ENCODE data around the gene TDO2. TPM values are rescaled to one million over a fixed set of nuclear protein-coding genes. Genes with fewer than 3 reads are reported as not detected.

The TDO2 gene
- total RNA-seq, result 10 to 100 TPM in 1 of 2 donors, 1 to 10 TPM in 1; 7.4 to 13.4 TPM
- 10 to 100 TPM; 28.5 to 52.4 (median 33.3) TPM for polyA plus RNA-seq (ENCODE audit: insufficient read length in 6 of 6)
- long read RNA-seq, donor 1, transcript TDO2-208 (12 exons, 1,701 nt), result major isoform, 14 of 42 reads
- long read RNA-seq, donor 1, partial matches to known transcripts, result 27 of 42 reads
- long read RNA-seq, donor 1, other reads (novel, unspliced or antisense), result 0 of 42 reads
- long read RNA-seq, donor 2, partial matches to known transcripts, result 0 of 5 reads
- long read RNA-seq, donor 2, other reads (novel, unspliced or antisense), result 0 of 5 reads
- long read RNA-seq, donor 3, transcript TDO2-208 (12 exons, 1,701 nt), result major isoform, 6 of 50 reads
- long read RNA-seq, donor 3, partial matches to known transcripts, result 43 of 50 reads
- long read RNA-seq, donor 3, other reads (novel, unspliced or antisense), result 0 of 50 reads
- long read RNA-seq, donor 4, transcript TDO2-208 (12 exons, 1,701 nt), result major isoform, 5 of 7 reads
- long read RNA-seq, donor 4, partial matches to known transcripts, result 2 of 7 reads
- long read RNA-seq, donor 4, other reads (novel, unspliced or antisense), result 0 of 7 reads
- long read RNA-seq, donor 5, transcript TDO2-208 (12 exons, 1,701 nt), result major isoform, 9 of 25 reads
- long read RNA-seq, donor 5, partial matches to known transcripts, result 15 of 25 reads
- long read RNA-seq, donor 5, other reads (novel, unspliced or antisense), result 0 of 25 reads
- long read RNA-seq, donor 6, transcript TDO2-208 (12 exons, 1,701 nt), result major isoform, 6 of 20 reads
- long read RNA-seq, donor 6, partial matches to known transcripts, result 11 of 20 reads
- long read RNA-seq, donor 6, other reads (novel, unspliced or antisense), result 0 of 20 reads
- long read RNA-seq, donor 7, transcript TDO2-208 (12 exons, 1,701 nt), result major isoform, 5 of 13 reads
- long read RNA-seq, donor 7, partial matches to known transcripts, result 8 of 13 reads
- long read RNA-seq, donor 7, other reads (novel, unspliced or antisense), result 0 of 13 reads
- long read RNA-seq, donor 8, transcript TDO2-208 (12 exons, 1,701 nt), result major isoform, 9 of 14 reads
- long read RNA-seq, donor 8, partial matches to known transcripts, result 5 of 14 reads
- long read RNA-seq, donor 8, other reads (novel, unspliced or antisense), result 0 of 14 reads
- long read RNA-seq, donor 9, partial matches to known transcripts, result 0 of 1 reads
- long read RNA-seq, donor 9, other reads (novel, unspliced or antisense), result 0 of 1 reads
- long read RNA-seq, donor 10, partial matches to known transcripts, result 0 of 1 reads
- long read RNA-seq, donor 10, other reads (novel, unspliced or antisense), result 0 of 1 reads
- long read RNA-seq, donor 11, result 0 reads
- long read RNA-seq, donor 12, transcript TDO2-208 (12 exons, 1,701 nt), result major isoform, 5 of 15 reads
- long read RNA-seq, donor 12, partial matches to known transcripts, result 10 of 15 reads
- long read RNA-seq, donor 12, other reads (novel, unspliced or antisense), result 0 of 15 reads

GRCh38 chr4:155903453-155903852 is at the start of gene TDO2:
TSS of gene TDO2 (plus strand) at chr4:155903696. CDS start at chr4:155903759, 63 bp downstream.
- Histone ChIP-seq H3K27me3 (no peaks in the 10 kb centered on the region), H3K4me1 (no peaks in the 10 kb centered on the region), H3K9me3 (no peaks in the 10 kb centered on the region), H3K4me3 (peak within 1 kb of the TSS in 1 of 2 donors; percentile 8), H3K27ac (peak within 1 kb of the TSS in 1 of 2 donors; percentile 11), H3K36me3 (no peaks in the 10 kb centered on the region)
- DNase-seq, result peak in 2 of 4 donors; percentile 59 to 76
- intact Hi-C loops (cut with DNase I), result no loop called here
- TF ChIP-seq CTCF (IDR thresholded peaks at IDR 0.05), result no peak
- peak; percentile 52 for ATAC-seq

- TF ChIP-seq CTCF (IDR thresholded peaks at IDR 0.05), result no peak
- intact Hi-C loops (cut with DNase I), result no loop called here
- Histone ChIP-seq H3K27me3 (no peaks in the 10 kb centered on the region), H3K4me1 (no peaks in the 10 kb centered on the region), H3K9me3 (no peaks in the 10 kb centered on the region), H3K4me3 (no peak overlapping the region), H3K36me3 (no peaks in the 10 kb centered on the region), H3K27ac (no peak overlapping the region)
- DNase-seq, result peak in 1 of 4 donors; percentile 15
- ATAC-seq, result peak; percentile 69
Measured at GRCh38 chr4:155854582-155855226, 48.8 kb upstream of the TDO2 start.

GRCh38 chr4:155855897-155856296 is 47.6 kb upstream of the TDO2 start:
- Histone ChIP-seq H3K4me1 (no peaks in the 10 kb centered on the region), H3K9me3 (no peaks in the 10 kb centered on the region), H3K36me3 (no peaks in the 10 kb centered on the region), H3K27me3 (no peaks in the 10 kb centered on the region), H3K4me3 (no peak overlapping the region), H3K27ac (no peak overlapping the region)
- ATAC-seq (no peak), DNase-seq (no peak)
- intact Hi-C loops (cut with DNase I), result no loop called here
- no peak for TF ChIP-seq CTCF (IDR thresholded peaks at IDR 0.05)

- DNase-seq (no peak), ATAC-seq (no peak)
- Histone ChIP-seq H3K4me3 (no peak within 1 kb of the TSS), H3K27ac (no peak within 1 kb of the TSS), H3K9me3 (peaks cover 0 to 3% of the 10 kb centered on the region in 2 donors), H3K36me3 (no peaks in the 10 kb centered on the region), H3K4me1 (no peaks in the 10 kb centered on the region), H3K27me3 (no peaks in the 10 kb centered on the region)
- intact Hi-C loops (cut with DNase I), result no loop called here
- no peak for TF ChIP-seq CTCF (IDR thresholded peaks at IDR 0.05)
Measured at GRCh38 chr4:155866177-155866576, 37.3 kb upstream of the TDO2 start, which contains the start of gene ASIC5. TSS of gene ASIC5 (minus strand) at chr4:155866277. CDS start at chr4:155866226, 51 bp downstream.

Measured in left lung (tissue), 14 donors.